IPS-18c (cell line): ENCODE data around the gene VPS72.

Source experiments
- H3K4me3 ChIP-seq: 2 replicates; pipeline ENCODE4 v1.7.0; 2013; ENCODE audit warnings: low read depth, mild to moderate bottlenecking, low read length, moderate library complexity; ENCODE audit not compliant: insufficient read depth
- H3K9me3 ChIP-seq: one replicate; pipeline ENCODE4 v1.6.1; 2013; ENCODE audit warnings: mild to moderate bottlenecking, low read length, moderate library complexity; ENCODE audit not compliant: control insufficient read depth, insufficient read depth

The VPS72 gene

GRCh38 chr1:151133018-151133806, 56.8 kb downstream of the VPS72 start:
- H3K4me3 ChIP-seq = peak overlapping the region; percentile 44; the same call in 1 of the 2 replicates
- no peaks in the 10 kb centered on the region for H3K9me3 ChIP-seq

GRCh38 chr1:151132335-151133017, 57.5 kb downstream of the VPS72 start:
- peak overlapping the region; percentile 55 for H3K4me3 ChIP-seq
- H3K9me3 ChIP-seq = no peaks in the 10 kb centered on the region

GRCh38 chr1:151131701-151132334, 58.2 kb downstream of the VPS72 start:
- Histone ChIP-seq H3K4me3 (peak overlapping the region; percentile 55), H3K9me3 (no peaks in the 10 kb centered on the region)

GRCh38 chr1:151130987-151131586, 58.9 kb downstream of the VPS72 start:
- Histone ChIP-seq H3K9me3 (no peaks in the 10 kb centered on the region), H3K4me3 (peak overlapping the region; percentile 55; the same call in 1 of the 2 replicates)

- Histone ChIP-seq H3K4me3 (no peak overlapping the region), H3K9me3 (no peaks in the 10 kb centered on the region)
Measured at GRCh38 chr1:151128800-151129199, 61.2 kb downstream of the VPS72 start.
